Transverse colon (tissue), 4 donors: ENCODE results near the gene TRABD2A. TPM values are rescaled to one million over a fixed set of nuclear protein-coding genes. Genes with fewer than 3 reads are reported as not detected.

Experiments
- DNase-seq: peaks from one replicate; pipeline ENCODE4 v3.0.0-alpha.2; 2019
- H3K27ac ChIP-seq, 4 donors: fragments of 200-600 bp; sonication (generic); 2 replicates each; pipeline ENCODE4 v1.5.1; 2016 to 2018; ENCODE audit warnings: inconsistent platforms in 4 of 4
- H3K27me3 ChIP-seq: fragments of 200-600 bp; sonication (generic); 2 replicates; pipeline ENCODE4 v1.5.1; 2017; ENCODE audit warnings: inconsistent platforms
- H3K36me3 ChIP-seq, 4 donors: fragments of 200-600 bp; sonication (generic); 2 replicates each; pipeline ENCODE4 v1.5.1; 2017 to 2019; ENCODE audit warnings: inconsistent platforms in 4 of 4
- H3K4me1 ChIP-seq, 4 donors: fragments of 200-600 bp; sonication (generic); 2 replicates each; pipeline ENCODE4 v1.5.1; 2017 to 2020; ENCODE audit warnings: inconsistent platforms in 4 of 4
- H3K4me3 ChIP-seq, 4 donors: fragments of 200-600 bp; sonication (generic); 1 replicate in 1 of 4; 2 replicates in 3 of 4; pipeline versions ENCODE4 v1.5.1 to v1.6.1; 2017 to 2019; ENCODE audit warnings: inconsistent platforms in 4 of 4
- H3K9me3 ChIP-seq, 2 donors: fragments of 200-600 bp; sonication (generic); 2 replicates each; pipeline ENCODE4 v1.5.1; 2017 to 2019; ENCODE audit warnings: inconsistent platforms in 2 of 2
- EP300 ChIP-seq: sonication (generic); formaldehyde crosslinking; IDR thresholded peaks from one replicate; pipeline ENCODE4 v1.6.1; 2017; ENCODE audit warnings: antibody characterized with exemption, low read depth
- POLR2A ChIP-seq: fragments of 450-650 bp; IDR thresholded peaks from one replicate; pipeline ENCODE4 v1.6.1; 2016; ENCODE audit warnings: antibody characterized with exemption, mild to moderate bottlenecking, moderate library complexity
- POLR2AphosphoS5 ChIP-seq, 3 donors: sonication (generic); formaldehyde crosslinking; IDR thresholded peaks; one replicate each; pipeline ENCODE4 v1.6.1; 2016; ENCODE audit warnings: antibody characterized with exemption in 3 of 3
- WGBS, 2 donors: methylation state at CpG; one replicate each; pipeline ENCODE4 v1.1.5; 2018; ENCODE audit warnings: low coverage in 1 of 2; 5-methylcytosine and 5-hydroxymethylcytosine counted together
- in situ Hi-C, 4 donors: fragments of 200-750 bp; cut with MboI; loops; one replicate each; pipeline versions ENCODE4 v1.15.0 to v1.15.1; 2017; ENCODE audit warnings: low sequenced_read_pairs in 3 of 4, low pct_ligation_motif_present in 1 of 4, low pct_unique_long_range_greater_than_20kb in 1 of 4
- intact Hi-C: fragments of 100-400 bp; cut with DNase I; formaldehyde crosslinking; loops from one replicate; pipeline ENCODE4 v1.15.1; 2023; ENCODE audit warnings: low total_unique reads
- total RNA-seq, 4 donors: library from RNA; depleted of rRNA; stranded (reverse); fragments of >200 nt; gene quantifications; one replicate each; pipeline ENCODE4 v1.1.0, GENCODE V29; 2016
- TF ChIP-seq, protein P1 (sequence below), 5 experiments: fragments of 200-600 bp in 3 of 5; fragments of 450-650 bp in 2 of 5; sonication (generic) in 3 of 5; IDR thresholded peaks; 1 replicate in 2 of 5; 2 replicates in 3 of 5; pipeline ENCODE4 v1.5.1; 2016 to 2017; ENCODE audit warnings: antibody characterized with exemption in 5 of 5, inconsistent platforms in 3 of 5, mild to moderate bottlenecking in 2 of 5, moderate library complexity in 1 of 5

Gene TRABD2A
- total RNA-seq, 4 donors from 2014 or later, result 21.3 to 230 (median 76.5) TPM

DNA sequence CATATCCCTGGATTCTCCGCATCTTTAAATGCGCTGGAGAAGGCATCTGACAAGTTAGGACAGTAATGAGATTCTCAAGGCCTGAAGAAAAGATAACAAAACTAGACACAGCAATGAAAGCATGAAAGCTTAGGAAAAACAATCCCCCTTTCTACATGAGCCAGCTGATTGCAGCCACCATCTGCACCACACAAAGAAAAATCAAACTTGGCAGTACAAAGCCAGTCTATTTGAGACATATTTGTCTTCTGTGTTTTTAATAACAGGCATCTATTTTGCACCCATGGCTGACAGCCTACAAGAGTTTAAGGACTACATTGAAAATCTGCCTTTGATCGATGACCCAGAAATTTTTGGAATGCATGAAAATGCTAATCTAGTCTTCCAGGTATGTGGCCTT is 83.6 kb downstream of the TRABD2A start:
- Histone ChIP-seq H3K9me3 (peaks cover 0 to 6% of the 10 kb centered on the region in 2 donors), H3K27me3 (no peaks in the 10 kb centered on the region), H3K36me3 (no peaks in the 10 kb centered on the region), H3K4me3 (no peak overlapping the region), H3K4me1 (no peaks in the 10 kb centered on the region), H3K27ac (no peak overlapping the region)
- intact Hi-C loops (no loop called here), in situ Hi-C loops (no loop called here)
- TF ChIP-seq, protein P1, sequence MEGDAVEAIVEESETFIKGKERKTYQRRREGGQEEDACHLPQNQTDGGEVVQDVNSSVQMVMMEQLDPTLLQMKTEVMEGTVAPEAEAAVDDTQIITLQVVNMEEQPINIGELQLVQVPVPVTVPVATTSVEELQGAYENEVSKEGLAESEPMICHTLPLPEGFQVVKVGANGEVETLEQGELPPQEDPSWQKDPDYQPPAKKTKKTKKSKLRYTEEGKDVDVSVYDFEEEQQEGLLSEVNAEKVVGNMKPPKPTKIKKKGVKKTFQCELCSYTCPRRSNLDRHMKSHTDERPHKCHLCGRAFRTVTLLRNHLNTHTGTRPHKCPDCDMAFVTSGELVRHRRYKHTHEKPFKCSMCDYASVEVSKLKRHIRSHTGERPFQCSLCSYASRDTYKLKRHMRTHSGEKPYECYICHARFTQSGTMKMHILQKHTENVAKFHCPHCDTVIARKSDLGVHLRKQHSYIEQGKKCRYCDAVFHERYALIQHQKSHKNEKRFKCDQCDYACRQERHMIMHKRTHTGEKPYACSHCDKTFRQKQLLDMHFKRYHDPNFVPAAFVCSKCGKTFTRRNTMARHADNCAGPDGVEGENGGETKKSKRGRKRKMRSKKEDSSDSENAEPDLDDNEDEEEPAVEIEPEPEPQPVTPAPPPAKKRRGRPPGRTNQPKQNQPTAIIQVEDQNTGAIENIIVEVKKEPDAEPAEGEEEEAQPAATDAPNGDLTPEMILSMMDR (IDR thresholded peaks at IDR 0.05), result no peak
- TF ChIP-seq POLR2A (no peak), EP300 (no peak), POLR2AphosphoS5 (IDR thresholded peaks at IDR 0.05) (no peak)
- WGBS, 2 donors, result 94 to 100% methylated on average over 3 of the region's 3 CpGs
- no peak for DNase-seq

DNA sequence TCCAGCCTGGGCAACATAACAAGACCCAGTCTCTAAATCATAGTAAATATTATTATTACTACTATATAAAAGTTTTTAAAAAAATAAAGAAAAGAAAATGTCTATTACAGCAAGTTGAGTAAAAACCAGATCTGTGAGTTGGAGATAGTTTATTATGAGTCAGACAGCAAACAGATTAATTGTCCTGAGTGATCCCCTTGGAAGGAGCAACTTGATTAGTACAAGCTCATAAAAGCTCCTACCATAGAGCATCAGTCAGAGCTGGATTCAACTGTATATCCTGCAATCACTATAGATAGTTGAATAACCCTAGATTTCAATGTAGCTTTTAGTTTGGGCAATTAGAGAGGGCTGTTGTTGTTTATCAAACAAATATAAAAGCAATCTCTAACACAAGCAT is 84.1 kb downstream of the TRABD2A start:
- no peaks in the 10 kb centered on the region for H3K36me3 ChIP-seq
- intact Hi-C loops (no loop called here), in situ Hi-C loops (no loop called here)
- TF ChIP-seq, protein P1 (IDR thresholded peaks at IDR 0.05), result no peak
- no peak for TF ChIP-seq POLR2AphosphoS5 (IDR thresholded peaks at IDR 0.05)
- no peak for TF ChIP-seq POLR2A
- no peak for TF ChIP-seq EP300
- H3K4me3 ChIP-seq, result no peak overlapping the region
- peaks cover 0 to under 1% of the 10 kb centered on the region in 2 donors for H3K9me3 ChIP-seq
- no peak overlapping the region for H3K27ac ChIP-seq
- H3K4me1 ChIP-seq, result no peaks in the 10 kb centered on the region
- DNase-seq, result no peak
- no peaks in the 10 kb centered on the region for H3K27me3 ChIP-seq

DNA sequence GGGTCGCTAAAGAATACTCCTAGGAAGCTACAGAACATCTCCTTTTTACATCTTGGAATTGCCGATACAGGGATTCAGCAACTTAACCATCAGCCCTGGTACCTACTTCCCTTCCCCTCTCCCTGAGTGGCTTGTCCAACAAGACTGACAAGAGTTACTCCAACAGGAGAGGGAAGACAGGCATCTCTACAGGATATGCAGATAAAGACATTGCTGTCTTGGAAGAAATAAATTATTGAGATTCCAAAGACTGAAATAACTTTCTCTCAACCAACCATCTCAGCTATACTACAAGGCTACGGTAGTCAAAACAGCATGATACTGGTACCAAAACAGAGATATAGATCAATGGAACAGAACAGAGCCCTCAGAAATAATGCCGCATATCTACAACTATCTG is 87.2 kb downstream of the TRABD2A start:
- TF ChIP-seq, protein P1 (IDR thresholded peaks at IDR 0.05), result no peak
- in situ Hi-C loops, result no loop called here
- 91 to 94% methylated on average over 3 to 4 of the region's 4 CpGs for WGBS, 2 donors
- no peak overlapping the region for H3K4me3 ChIP-seq
- H3K27ac ChIP-seq, result no peak overlapping the region
- H3K4me1 ChIP-seq, result no peaks in the 10 kb centered on the region
- DNase-seq, result no peak
- intact Hi-C loops, result no loop called here
- no peaks in the 10 kb centered on the region for H3K36me3 ChIP-seq
- no peaks in the 10 kb centered on the region for H3K9me3 ChIP-seq
- no peaks in the 10 kb centered on the region for H3K27me3 ChIP-seq

DNA sequence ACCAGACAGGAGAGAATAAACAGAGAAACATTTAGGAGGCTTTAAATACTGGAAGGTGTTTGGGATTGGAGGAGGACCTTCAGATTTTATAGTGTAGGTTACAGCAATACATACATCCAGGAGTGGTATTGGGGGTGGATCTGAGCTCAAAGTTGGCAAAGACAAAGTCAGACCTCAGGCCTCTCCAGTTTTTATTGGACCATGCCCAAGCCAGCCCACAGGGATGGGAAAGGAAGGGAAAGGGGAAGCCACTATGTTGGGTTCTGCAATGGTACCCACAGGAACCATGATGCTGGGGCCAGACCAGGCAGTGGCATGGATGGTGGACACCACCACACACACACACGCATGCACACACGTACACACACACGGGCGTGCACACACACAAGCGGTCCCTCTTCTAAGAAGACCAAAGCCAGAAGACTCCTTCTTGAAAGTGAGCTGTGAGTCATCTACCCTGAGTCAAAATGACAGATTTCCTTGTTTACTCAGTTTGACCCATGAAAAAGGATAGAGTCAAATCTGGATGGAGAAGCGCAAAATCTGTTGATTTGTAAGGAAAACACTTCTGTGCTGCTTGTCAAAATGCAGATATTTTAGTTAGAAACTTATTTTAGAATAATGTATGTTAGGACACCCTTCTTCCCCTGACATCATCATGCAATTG is 87.9 kb downstream of the TRABD2A start:
- intact Hi-C loops (no loop called here), in situ Hi-C loops (no loop called here)
- H3K27me3 ChIP-seq, result no peaks in the 10 kb centered on the region
- no peaks in the 10 kb centered on the region for H3K4me1 ChIP-seq
- H3K9me3 ChIP-seq, result no peaks in the 10 kb centered on the region
- TF ChIP-seq, protein P1 (IDR thresholded peaks at IDR 0.05), result no peak
- no peak for TF ChIP-seq POLR2A
- TF ChIP-seq POLR2AphosphoS5 (IDR thresholded peaks at IDR 0.05), result no peak
- TF ChIP-seq EP300, result no peak
- DNase-seq, result no peak
- H3K36me3 ChIP-seq, result no peaks in the 10 kb centered on the region
- H3K27ac ChIP-seq, result no peak overlapping the region
- no peak overlapping the region for H3K4me3 ChIP-seq
- 78 to 89% methylated on average over 1 to 6 of the region's 6 CpGs for WGBS, 2 donors
